GM19463 (cell line): Measurements from ENCODE around the gene BPHL.
"Not testable (repeated sequence)": the region's sequence is repeated elsewhere in the genome, so short reads cannot be mapped to it uniquely, and the experiment has no call there.

ENCODE experiments used
- ATAC-seq: cut with Tn5 transposase; IDR thresholded peaks from one replicate; pipeline ENCODE4 v1.9.1; 2021; ENCODE audit warnings: mild to moderate bottlenecking, moderate library complexity; ENCODE audit not compliant: unreplicated experiment

The BPHL gene

GRCh38 chr6:3120765-3121089, 2.2 kb downstream of the BPHL start:
- no peak for ATAC-seq

- no peak for ATAC-seq
Measured at GRCh38 chr6:3122823-3123182, 4.3 kb downstream of the BPHL start.

- ATAC-seq, result no peak
Measured at GRCh38 chr6:3124667-3125066, 6.2 kb downstream of the BPHL start.

GRCh38 chr6:3125815-3126214, 7.3 kb downstream of the BPHL start:
- no peak for ATAC-seq

- ATAC-seq, result no peak
Measured at GRCh38 chr6:3128356-3129108, 10.0 kb downstream of the BPHL start.

GRCh38 chr6:3131695-3132094, 13.2 kb downstream of the BPHL start:
- no peak for ATAC-seq

- no peak for ATAC-seq
Measured at GRCh38 chr6:3133515-3133914, 15.0 kb downstream of the BPHL start.

- no peak for ATAC-seq
Measured at GRCh38 chr6:3135668-3136291, 17.3 kb downstream of the BPHL start.

GRCh38 chr6:3136292-3137011, 17.9 kb downstream of the BPHL start:
- ATAC-seq, result no peak

GRCh38 chr6:3137057-3137777, 18.7 kb downstream of the BPHL start:
- no peak for ATAC-seq

- ATAC-seq, result not testable (repeated sequence)
Measured at GRCh38 chr6:3137873-3138272, 19.4 kb downstream of the BPHL start.

- ATAC-seq, result no peak
Measured at GRCh38 chr6:3138341-3138740, 19.8 kb downstream of the BPHL start.

- ATAC-seq, result peak; percentile 74
Measured at GRCh38 chr6:3139090-3139903, 20.8 kb downstream of the BPHL start.

GRCh38 chr6:3140201-3140600, 21.7 kb downstream of the BPHL start:
- no peak for ATAC-seq

- no peak for ATAC-seq
Measured at GRCh38 chr6:3142536-3142935, 24.0 kb downstream of the BPHL start.

- ATAC-seq, result no peak
Measured at GRCh38 chr6:3143158-3143557, 24.6 kb downstream of the BPHL start.

- no peak for ATAC-seq
Measured at GRCh38 chr6:3144571-3144970, 26.1 kb downstream of the BPHL start.

GRCh38 chr6:3147914-3148757, 29.6 kb downstream of the BPHL start:
- ATAC-seq, result no peak

GRCh38 chr6:3151691-3152090, 33.2 kb downstream of the BPHL start:
- no peak for ATAC-seq

- no peak for ATAC-seq
Measured at GRCh38 chr6:3152689-3153088, 34.2 kb downstream of the BPHL start.
